Activated CD4-positive, alpha-beta T cell treated with anti-CD3 and anti-CD28 coated beads for 24 hours (primary cell): ENCODE measurements around the gene RADX.

Source experiments
- DNase-seq, 2 donors: peaks; one replicate each; pipeline ENCODE4 v3.0.0-alpha.2; 2020; ENCODE audit warnings: low read depth in 2 of 2

RADX gene

DNA sequence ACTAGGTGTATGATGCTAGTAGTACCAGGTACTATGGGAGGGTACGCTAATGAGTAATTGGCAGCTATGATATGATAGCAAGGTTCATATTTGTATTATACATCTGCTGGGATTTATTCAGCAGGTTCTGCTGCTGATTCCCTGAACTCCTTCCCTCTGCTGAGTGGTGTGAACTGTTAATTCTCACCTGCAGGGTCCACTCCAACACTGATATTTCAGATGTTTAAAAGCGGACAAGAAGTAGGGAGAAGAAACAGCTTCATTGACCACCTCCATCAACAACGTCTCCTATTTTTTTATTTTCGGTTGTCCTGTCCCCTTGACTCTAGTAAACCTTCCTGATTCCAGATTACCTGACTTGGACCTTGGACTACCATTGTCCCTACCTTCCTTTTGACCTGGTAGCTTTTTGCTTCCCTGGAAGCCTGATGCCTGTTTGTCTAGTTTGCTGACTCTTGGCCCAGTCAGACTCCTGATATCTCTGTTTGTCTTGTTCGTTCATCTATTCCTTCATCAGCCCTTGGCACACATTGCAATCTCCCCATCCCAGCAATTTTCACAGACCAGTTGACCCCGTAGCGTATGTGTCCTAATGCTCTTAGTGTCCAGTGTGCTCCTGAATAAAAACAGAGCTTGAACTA lies 80.8 kb downstream of the RADX start:
- DNase-seq = no peak

- DNase-seq = no peak
These were observed 84.7 kb downstream of the RADX start for GRCh38 chrX:106696502-106696901.

GRCh38 chrX:106698693-106699092 lies 86.9 kb downstream of the RADX start:
- DNase-seq = no peak

DNA sequence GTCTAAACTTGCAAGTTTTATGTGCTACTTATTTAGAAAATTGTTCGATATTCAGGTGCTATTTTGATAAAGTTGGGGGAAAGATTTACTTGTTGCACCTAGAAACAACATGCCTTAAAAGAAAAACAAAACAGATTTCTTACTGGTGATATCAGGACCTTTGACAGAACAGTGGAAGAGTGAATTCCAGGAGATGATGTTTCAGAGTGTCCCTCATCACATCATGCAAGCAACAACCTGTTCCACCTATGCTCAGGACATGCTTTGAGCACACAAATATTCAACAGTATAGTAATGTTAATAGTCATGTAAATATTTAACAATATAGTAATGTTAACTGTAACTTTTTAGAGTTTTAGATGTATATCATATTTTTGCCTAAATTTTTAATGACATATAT lies 90.9 kb downstream of the RADX start:
- no peak for DNase-seq

- DNase-seq = no peak
These were observed 94.7 kb downstream of the RADX start for GRCh38 chrX:106706466-106706865.

GRCh38 chrX:106707771-106708454 lies 96.1 kb downstream of the RADX start:
- no peak for DNase-seq

DNA sequence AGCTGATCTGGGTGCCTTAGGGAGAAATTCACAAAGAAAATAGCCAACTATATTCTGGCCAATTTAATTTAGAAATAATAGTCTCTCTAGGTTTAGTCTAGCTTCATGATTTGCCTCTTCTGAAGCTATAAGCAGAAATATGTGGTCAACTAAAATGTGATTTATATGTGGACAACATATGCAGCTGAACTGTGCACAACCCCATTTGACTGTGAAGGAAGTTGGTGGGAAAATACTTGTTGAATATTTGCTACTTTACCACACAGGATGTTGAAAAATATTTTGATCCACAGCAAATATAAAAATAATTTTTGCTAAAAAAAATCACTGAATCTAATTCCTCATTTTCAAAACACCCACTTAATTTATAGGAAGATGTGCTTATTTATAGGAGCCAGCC lies 99.0 kb downstream of the RADX start:
- DNase-seq = no peak

- no peak for DNase-seq
These were observed 99.6 kb downstream of the RADX start for GRCh38 chrX:106711375-106711774.

DNA sequence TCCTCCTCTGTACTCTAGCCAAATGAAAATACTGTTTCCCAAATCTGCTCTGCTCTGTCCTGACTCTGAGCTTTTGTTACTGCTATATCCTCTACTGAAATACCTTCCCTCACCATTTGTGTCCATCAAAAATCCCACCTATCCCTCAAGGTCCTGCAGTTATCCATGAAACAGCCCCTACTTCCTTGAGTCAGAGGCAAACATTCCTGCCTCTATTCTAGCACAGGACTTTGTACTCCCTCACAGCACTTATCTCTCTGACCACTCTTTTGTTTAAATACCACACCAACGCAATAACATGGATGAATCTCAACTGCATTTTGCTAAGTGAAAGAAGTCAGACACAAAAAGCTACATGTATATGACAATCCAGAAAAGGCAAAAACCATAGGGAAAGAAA lies 104.2 kb downstream of the RADX start:
- DNase-seq = no peak

DNA sequence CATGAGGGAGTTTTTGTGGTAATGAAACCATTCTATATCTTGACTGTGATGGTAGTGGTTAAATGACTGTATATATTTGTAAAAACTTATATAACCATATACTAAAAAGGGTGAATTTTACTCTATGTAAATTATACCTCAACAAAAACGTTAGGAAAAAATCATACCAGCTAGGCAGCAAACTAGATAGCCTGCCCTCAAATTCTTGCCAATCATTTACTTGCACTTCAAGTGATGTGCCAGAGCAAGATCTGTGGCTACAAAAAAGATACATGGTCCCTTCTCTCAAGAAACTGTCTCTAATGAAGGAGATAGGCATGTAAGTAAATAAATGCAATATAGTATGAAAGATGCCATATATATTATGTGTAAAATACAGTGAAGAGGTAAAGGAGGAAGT lies 104.7 kb downstream of the RADX start:
- DNase-seq = no peak

GRCh38 chrX:106718709-106719108 lies 106.9 kb downstream of the RADX start:
- DNase-seq = no peak

- DNase-seq = no peak
These were observed 114.2 kb downstream of the RADX start for GRCh38 chrX:106725931-106726330.

DNA sequence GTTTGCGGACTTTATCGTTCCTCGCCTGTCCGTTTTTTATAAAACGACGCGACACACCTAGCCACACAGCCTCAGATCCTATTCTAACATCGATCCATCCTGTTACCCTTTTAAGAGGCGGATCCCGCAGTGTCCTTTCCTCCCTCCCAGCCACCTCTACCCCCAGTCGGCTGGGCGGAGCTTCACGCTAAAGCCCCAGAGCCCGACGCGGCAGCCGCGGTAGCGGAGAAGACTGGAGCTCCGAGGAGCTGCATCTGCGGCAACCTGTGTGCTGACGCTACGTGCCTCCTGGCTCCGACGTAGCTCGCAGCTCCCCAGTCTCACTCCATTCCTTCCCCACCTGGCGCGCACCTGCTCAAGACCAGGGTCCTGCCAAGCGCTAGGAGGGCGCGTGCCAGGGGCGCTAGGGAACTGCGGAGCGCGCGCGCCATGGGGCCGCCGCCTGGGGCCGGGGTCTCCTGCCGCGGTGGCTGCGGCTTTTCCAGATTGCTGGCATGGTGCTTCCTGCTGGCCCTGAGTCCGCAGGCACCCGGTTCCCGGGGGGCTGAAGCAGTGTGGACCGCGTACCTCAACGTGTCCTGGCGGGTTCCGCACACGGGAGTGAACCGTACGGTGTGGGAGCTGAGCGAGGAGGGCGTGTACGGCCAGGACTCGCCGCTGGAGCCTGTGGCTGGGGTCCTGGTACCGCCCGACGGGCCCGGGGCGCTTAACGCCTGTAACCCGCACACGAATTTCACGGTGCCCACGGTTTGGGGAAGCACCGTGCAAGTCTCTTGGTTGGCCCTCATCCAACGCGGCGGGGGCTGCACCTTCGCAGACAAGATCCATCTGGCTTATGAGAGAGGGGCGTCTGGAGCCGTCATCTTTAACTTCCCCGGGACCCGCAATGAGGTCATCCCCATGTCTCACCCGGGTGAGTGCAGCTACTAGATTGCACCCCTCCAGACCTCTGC lies 115.0 kb downstream of the RADX start, which contains the start of gene RNF128:
Gene RNF128, plus strand, starts transcription at position 217 of the 953 bp plus-strand sequence. Its CDS starts 213 bp downstream, at position 430.
- no peak for DNase-seq

- DNase-seq = no peak
These were observed 116.6 kb downstream of the RADX start for GRCh38 chrX:106728337-106728736.
